T-cell (primary cell): ENCODE measurements around the gene NHP2. TPM values are rescaled to one million over a fixed set of nuclear protein-coding genes. Genes with fewer than 3 reads are reported as not detected.

Source experiments
- ATAC-seq, 4 experiments: fragments of 200-7000 bp in 3 of 4; fragments of 150-1000 bp in 1 of 4; cut with Tn5 transposase; replicated peaks in 1 of 4; 1 replicate in 3 of 4; 2 replicates in 1 of 4; pipeline ENCODE4 v1.10.0; 2021; ENCODE audit warnings: moderate library complexity in 3 of 4, mild to moderate bottlenecking in 2 of 4, moderate number of reproducible peaks in 1 of 4
- CTCF ChIA-PET, 2 donors: fragments of 300-600 bp; sonication (Branson Sonifier 250); formaldehyde crosslinking; loops; one replicate each; lab custom pipeline; 2022; ENCODE audit warnings: antibody characterized with exemption in 2 of 2; lab: Charles Lee
- POLR2A ChIA-PET, 2 donors: fragments of 300-600 bp; sonication (Branson Sonifier 250); formaldehyde crosslinking; loops; one replicate each; lab custom pipeline; 2022; ENCODE audit warnings: antibody characterized with exemption in 2 of 2; lab: Charles Lee
- DNase-seq, 35 experiments: peaks; one replicate each; pipeline versions ENCODE4 v3.0.0 to v3.0.0-alpha.2; 2013 to 2023
- H3K27ac ChIP-seq: one replicate; pipeline ENCODE4 v1.5.1; 2013; ENCODE audit warnings: low read length
- H3K27me3 ChIP-seq, 2 experiments: replicated peaks in 1 of 2; 1 replicate in 1 of 2; 2 replicates in 1 of 2; pipeline versions ENCODE4 v1.6.1 to v1.7.0; 2013; ENCODE audit warnings: low read length in 1 of 2, mixed read lengths in 1 of 2; ENCODE audit not compliant: control insufficient read depth in 2 of 2, insufficient read depth in 2 of 2; ENCODE audit errors: extremely low read depth in 1 of 2
- H3K36me3 ChIP-seq, 2 donors: 1 replicate in 1 of 2; 2 replicates in 1 of 2; pipeline versions ENCODE4 v1.6.1 to v1.7.0; 2013; ENCODE audit warnings: low read length in 1 of 2; ENCODE audit not compliant: control insufficient read depth in 2 of 2, insufficient read depth in 1 of 2; ENCODE audit errors: extremely low read depth in 1 of 2
- H3K4me1 ChIP-seq, 2 experiments: 1 replicate in 1 of 2; 2 replicates in 1 of 2; pipeline versions ENCODE4 v1.6.1 to v1.7.0; 2013; ENCODE audit warnings: low read length in 2 of 2, mixed read lengths in 1 of 2; ENCODE audit not compliant: insufficient read depth in 2 of 2, control insufficient read depth in 1 of 2; ENCODE audit errors: extremely low read depth in 1 of 2
- H3K4me3 ChIP-seq, 2 donors: 1 replicate in 1 of 2; 2 replicates in 1 of 2; pipeline versions ENCODE4 v1.5.1 to v1.7.0; 2013; ENCODE audit warnings: mild to moderate bottlenecking in 2 of 2, low read length in 1 of 2, moderate library complexity in 1 of 2; ENCODE audit not compliant: control insufficient read depth in 1 of 2; ENCODE audit errors: extremely low read depth in 1 of 2
- H3K9me3 ChIP-seq: 2 replicates; pipeline ENCODE4 v1.7.0; 2013
- H3K27ac Mint-ChIP-seq, 2 donors: one replicate each; pipeline ENCODE4 v1.8.0; 2020 to 2021; ENCODE audit warnings: mild to moderate bottlenecking in 2 of 2, mixed read lengths in 2 of 2
- H3K27me3 Mint-ChIP-seq, 2 donors: one replicate each; pipeline ENCODE4 v1.8.0; 2021 to 2022; ENCODE audit warnings: mixed read lengths in 2 of 2
- H3K36me3 Mint-ChIP-seq: one replicate; pipeline ENCODE4 v1.8.0; 2021; ENCODE audit warnings: mixed read lengths
- H3K4me1 Mint-ChIP-seq, 3 donors: one replicate each; pipeline ENCODE4 v1.8.0; 2020 to 2022; ENCODE audit warnings: mixed read lengths in 3 of 3, mild to moderate bottlenecking in 1 of 3
- H3K4me3 Mint-ChIP-seq, 3 donors: one replicate each; pipeline ENCODE4 v1.8.0; 2020 to 2022; ENCODE audit warnings: mild to moderate bottlenecking in 3 of 3, mixed read lengths in 3 of 3, moderate library complexity in 3 of 3
- H3K9me3 Mint-ChIP-seq, 3 donors: one replicate each; pipeline ENCODE4 v1.8.0; 2020 to 2022; ENCODE audit warnings: mixed read lengths in 3 of 3
- WGBS: methylation state at CpG from one replicate; pipeline ENCODE4 v1.1.5; 2013; ENCODE audit warnings: missing lambda C conversion rate; ENCODE audit not compliant: insufficient coverage; 5-methylcytosine and 5-hydroxymethylcytosine counted together
- total RNA-seq, 35 experiments: library from RNA in 6 of 35; stranded (reverse) in 6 of 35; fragments of 120-200 nt in 1 of 35; gene quantifications; one replicate each; pipeline versions ENCODE4 v1.2.1 to v1.2.4 and lab custom pipeline; 2013 to 2026

NHP2 gene
- total RNA-seq, 5 donors from 2014 or later (not counting 1 experiment from before 2014, with no cell fraction given): 61.2 to 95.6 (median 91.2) TPM

- Mint-ChIP-seq H3K36me3 (peaks cover 23% of the 10 kb centered on the region), H3K27ac (peak overlapping the region; percentile 88 to 90), H3K4me3 (peak overlapping the region; percentile 94 to 99 (median 98)), H3K9me3 (no peaks in the 10 kb centered on the region), H3K27me3 (no peaks in the 10 kb centered on the region), H3K4me1 (peaks cover 38 to 47% (median 42%) of the 10 kb centered on the region in 3 donors)
- ChIA-PET POLR2A (interaction anchor here in 1 of 2 donors (0.6 kb wide), 1 partner anchor 21 kb away, joined by 13 read pairs; no protein-coding TSS in a partner anchor), CTCF (interaction anchor here in 1 of 2 donors (0.6 to 1.5 kb wide), 6 partner anchors 18 to 1466 kb away, joined by 3 to 8 read pairs (median 4); no protein-coding TSS in a partner anchor)
- Histone ChIP-seq H3K27me3 (no peaks in the 10 kb centered on the region), H3K27ac (peak overlapping the region; percentile 25), H3K4me1 (peaks cover 10 to 40% of the 10 kb centered on the region in 2 experiments), H3K9me3 (no peaks in the 10 kb centered on the region), H3K4me3 (peak overlapping the region; percentile 74 to 78), H3K36me3 (peaks cover 8 to 36% of the 10 kb centered on the region in 2 donors)
- DNase-seq (no peak), ATAC-seq (no peak)
- 58% methylated on average over 19 of the region's 31 CpGs for WGBS
These were observed 917 bp downstream of the NHP2 start for GRCh38 chr5:178152491-178153444.

- Mint-ChIP-seq H3K27me3 (no peaks in the 10 kb centered on the region), H3K9me3 (no peaks in the 10 kb centered on the region), H3K36me3 (peaks cover 29% of the 10 kb centered on the region), H3K4me1 (peaks cover 38 to 47% (median 42%) of the 10 kb centered on the region in 3 donors), H3K4me3 (peak overlapping the region in 2 of 3 donors; percentile 29 to 99), H3K27ac (peak overlapping the region; percentile 52 to 53)
- DNase-seq (no peak), ATAC-seq (no peak)
- 89% methylated on average over 10 of the region's 11 CpGs for WGBS
- no peaks in the 10 kb centered on the region for H3K27me3 ChIP-seq
- H3K9me3 ChIP-seq: no peaks in the 10 kb centered on the region
- H3K27ac ChIP-seq: no peak overlapping the region
- POLR2A ChIA-PET: no interaction called here
- CTCF ChIA-PET: interaction anchor here in 1 of 2 donors (0.5 kb wide), 1 partner anchor 1137 kb away, joined by 3 read pairs; no protein-coding TSS in a partner anchor
- H3K4me1 ChIP-seq: peaks cover 10 to 40% of the 10 kb centered on the region in 2 experiments
- H3K4me3 ChIP-seq: no peak overlapping the region
- H3K36me3 ChIP-seq: peaks cover 9 to 51% of the 10 kb centered on the region in 2 donors
These were observed 2.5 kb downstream of the NHP2 start for GRCh38 chr5:178150977-178151734.

- ATAC-seq: no peak
- H3K36me3 Mint-ChIP-seq: peaks cover 31% of the 10 kb centered on the region
These were observed 4.3 kb downstream of the NHP2 start for GRCh38 chr5:178149199-178149932.

GRCh38 chr5:178147406-178147805 lies 6.3 kb downstream of the NHP2 start:
- POLR2A ChIA-PET: no interaction called here
- no peaks in the 10 kb centered on the region for H3K27me3 Mint-ChIP-seq
- no peak overlapping the region for H3K27ac ChIP-seq
- H3K9me3 ChIP-seq: no peaks in the 10 kb centered on the region
- no peak overlapping the region for H3K27ac Mint-ChIP-seq
- no peaks in the 10 kb centered on the region for H3K27me3 ChIP-seq
- no peak overlapping the region for H3K4me3 ChIP-seq
- H3K9me3 Mint-ChIP-seq: no peaks in the 10 kb centered on the region
- peaks cover 38% of the 10 kb centered on the region for H3K36me3 Mint-ChIP-seq
- no peak overlapping the region for H3K4me3 Mint-ChIP-seq
- peaks cover under 1 to 26% of the 10 kb centered on the region in 2 experiments for H3K4me1 ChIP-seq
- CTCF ChIA-PET: interaction anchor here (0.8 to 1.4 kb wide), 3 partner anchors 70 to 75 kb away, joined by 3 read pairs; no protein-coding TSS in a partner anchor
- WGBS: 88% methylated on average over 8 of the region's 15 CpGs
- peaks cover 14 to 79% of the 10 kb centered on the region in 2 donors for H3K36me3 ChIP-seq
- no peak for ATAC-seq
- H3K4me1 Mint-ChIP-seq: peaks cover 24 to 31% (median 30%) of the 10 kb centered on the region in 3 donors
- DNase-seq: no peak

More at GRCh38 chr5:178149199-178149932, 4.3 kb downstream of the NHP2 start:
- no peak for DNase-seq
- POLR2A ChIA-PET: interaction anchor here in 1 of 2 donors (0.5 kb wide), 1 partner anchor 1669 kb away, joined by 3 read pairs; no protein-coding TSS in a partner anchor
- no peaks in the 10 kb centered on the region for H3K9me3 ChIP-seq
- H3K27me3 ChIP-seq: no peaks in the 10 kb centered on the region
- peak overlapping the region in 1 of 2 donors; percentile 23 for H3K27ac Mint-ChIP-seq
- H3K27me3 Mint-ChIP-seq: no peaks in the 10 kb centered on the region
- peaks cover 14 to 60% of the 10 kb centered on the region in 2 donors for H3K36me3 ChIP-seq
- H3K4me3 ChIP-seq: no peak overlapping the region
- peaks cover 39 to 47% (median 44%) of the 10 kb centered on the region in 3 donors for H3K4me1 Mint-ChIP-seq
- H3K4me1 ChIP-seq: peaks cover 10 to 42% of the 10 kb centered on the region in 2 experiments
- WGBS: 67% methylated on average over 8 of the region's 11 CpGs
- CTCF ChIA-PET: interaction anchor here (0.7 to 1.4 kb wide), 5 partner anchors 28 to 177 kb away, joined by 3 to 6 read pairs (median 3); no protein-coding TSS in a partner anchor
- no peak overlapping the region for H3K4me3 Mint-ChIP-seq
- H3K9me3 Mint-ChIP-seq: no peaks in the 10 kb centered on the region
- H3K27ac ChIP-seq: no peak overlapping the region

GRCh38 chr5:178145965-178146820 lies 7.5 kb downstream of the NHP2 start:
- Histone ChIP-seq H3K9me3 (no peaks in the 10 kb centered on the region), H3K4me1 (peaks cover 0 to 16% of the 10 kb centered on the region in 2 experiments), H3K36me3 (peaks cover 14 to 81% of the 10 kb centered on the region in 2 donors), H3K27me3 (no peaks in the 10 kb centered on the region), H3K4me3 (no peak overlapping the region), H3K27ac (no peak overlapping the region)
- H3K27ac Mint-ChIP-seq: peak overlapping the region; percentile 31 to 39
- 56% methylated on average over 7 of the region's 14 CpGs for WGBS
- ChIA-PET CTCF (interaction anchor here (0.7 to 2.1 kb wide), 7 partner anchors 25 to 72 kb away, joined by 3 to 7 read pairs (median 5); no protein-coding TSS in a partner anchor), POLR2A (no interaction called here)
- H3K4me3 Mint-ChIP-seq: no peak overlapping the region
- H3K9me3 Mint-ChIP-seq: no peaks in the 10 kb centered on the region
- peaks cover 17 to 20% (median 20%) of the 10 kb centered on the region in 3 donors for H3K4me1 Mint-ChIP-seq
- ATAC-seq: peak; percentile 75 to 96 (median 87)
- no peaks in the 10 kb centered on the region for H3K27me3 Mint-ChIP-seq
- DNase-seq: peak; percentile 50 to 86 (median 67)
- peaks cover 43% of the 10 kb centered on the region for H3K36me3 Mint-ChIP-seq
